PC-3 (cell line): Measurements from ENCODE around the gene DSCAM.

ENCODE experiments used
- EZH2 ChIP-seq: fragments of 300-600 bp; sonication (generic); IDR thresholded peaks from one replicate; pipeline ENCODE4 v1.6.1; 2017; ENCODE audit warnings: antibody characterized with exemption, mild to moderate bottlenecking, low read length; ENCODE audit not compliant: unreplicated experiment
- EZH2phosphoT487 ChIP-seq: fragments of 300-600 bp; sonication (generic); IDR thresholded peaks from 2 replicates; pipeline ENCODE4 v1.6.1; 2018; ENCODE audit warnings: mild to moderate bottlenecking, antibody characterized with exemption, low read length, borderline replicate concordance
- TF ChIP-seq, protein P1 (sequence below): fragments of 300-600 bp; sonication (generic); conservative IDR thresholded peaks from 2 replicates; pipeline ENCODE4 v1.5.1; 2017; ENCODE audit warnings: antibody characterized with exemption, low read depth, mild to moderate bottlenecking, low read length

DNA sequence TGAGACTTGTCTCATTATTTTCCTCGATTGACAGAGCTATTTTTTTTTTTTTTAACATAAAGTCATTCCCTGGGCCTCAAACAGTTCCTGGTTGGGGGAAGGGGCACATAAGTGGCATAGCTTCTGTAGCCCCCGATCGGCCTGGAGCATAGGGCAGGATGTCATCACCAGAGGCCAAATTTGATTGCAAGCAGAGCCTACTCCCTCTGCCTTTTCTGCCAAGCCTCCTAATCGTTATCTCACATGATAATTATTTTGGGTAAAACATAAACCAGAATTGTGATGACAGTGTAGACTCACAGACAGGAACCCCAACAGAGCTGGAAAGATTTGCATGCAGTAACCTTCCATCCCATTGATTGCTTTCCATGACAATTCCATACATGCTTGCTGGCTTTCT is 574.9 kb downstream of the DSCAM start:
- TF ChIP-seq, protein P1, sequence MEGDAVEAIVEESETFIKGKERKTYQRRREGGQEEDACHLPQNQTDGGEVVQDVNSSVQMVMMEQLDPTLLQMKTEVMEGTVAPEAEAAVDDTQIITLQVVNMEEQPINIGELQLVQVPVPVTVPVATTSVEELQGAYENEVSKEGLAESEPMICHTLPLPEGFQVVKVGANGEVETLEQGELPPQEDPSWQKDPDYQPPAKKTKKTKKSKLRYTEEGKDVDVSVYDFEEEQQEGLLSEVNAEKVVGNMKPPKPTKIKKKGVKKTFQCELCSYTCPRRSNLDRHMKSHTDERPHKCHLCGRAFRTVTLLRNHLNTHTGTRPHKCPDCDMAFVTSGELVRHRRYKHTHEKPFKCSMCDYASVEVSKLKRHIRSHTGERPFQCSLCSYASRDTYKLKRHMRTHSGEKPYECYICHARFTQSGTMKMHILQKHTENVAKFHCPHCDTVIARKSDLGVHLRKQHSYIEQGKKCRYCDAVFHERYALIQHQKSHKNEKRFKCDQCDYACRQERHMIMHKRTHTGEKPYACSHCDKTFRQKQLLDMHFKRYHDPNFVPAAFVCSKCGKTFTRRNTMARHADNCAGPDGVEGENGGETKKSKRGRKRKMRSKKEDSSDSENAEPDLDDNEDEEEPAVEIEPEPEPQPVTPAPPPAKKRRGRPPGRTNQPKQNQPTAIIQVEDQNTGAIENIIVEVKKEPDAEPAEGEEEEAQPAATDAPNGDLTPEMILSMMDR: no peak
- no peak for TF ChIP-seq EZH2phosphoT487
- no peak for TF ChIP-seq EZH2
